ENCODE results near the gene TAF4B. TPM values are rescaled to one million over a fixed set of nuclear protein-coding genes. Genes with fewer than 3 reads are reported as not detected.

Gene TAF4B
- polyA plus RNA-seq, 1 of the 3 experiments (the other 2 are of a cell fraction), result 1.3 TPM

DNA sequence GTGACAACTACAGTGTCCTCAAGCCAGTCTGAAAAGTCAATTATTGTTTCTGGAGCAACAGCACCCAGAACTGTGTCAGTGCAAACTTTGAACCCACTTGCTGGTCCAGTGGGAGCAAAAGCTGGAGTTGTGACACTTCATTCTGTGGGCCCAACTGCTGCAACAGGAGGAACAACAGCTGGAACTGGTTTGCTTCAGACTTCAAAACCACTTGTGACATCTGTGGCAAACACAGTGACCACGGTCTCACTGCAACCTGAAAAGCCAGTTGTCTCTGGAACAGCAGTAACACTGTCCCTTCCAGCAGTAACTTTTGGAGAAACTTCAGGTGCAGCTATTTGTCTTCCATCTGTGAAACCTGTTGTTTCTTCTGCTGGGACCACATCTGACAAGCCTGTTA lies 59.8 kb downstream of the TAF4B start:
- no peak for TF ChIP-seq GABPA (IDR thresholded peaks at IDR 0.05; ENCODE audit: low read depth)
- no peak for TF ChIP-seq NRF1 (IDR thresholded peaks at IDR 0.05; ENCODE audit: low read depth, low read length)
- TF ChIP-seq TAF1 (IDR thresholded peaks at IDR 0.05; ENCODE audit: borderline replicate concordance, low read depth, low read length), result no peak
- TF ChIP-seq, protein P1, sequence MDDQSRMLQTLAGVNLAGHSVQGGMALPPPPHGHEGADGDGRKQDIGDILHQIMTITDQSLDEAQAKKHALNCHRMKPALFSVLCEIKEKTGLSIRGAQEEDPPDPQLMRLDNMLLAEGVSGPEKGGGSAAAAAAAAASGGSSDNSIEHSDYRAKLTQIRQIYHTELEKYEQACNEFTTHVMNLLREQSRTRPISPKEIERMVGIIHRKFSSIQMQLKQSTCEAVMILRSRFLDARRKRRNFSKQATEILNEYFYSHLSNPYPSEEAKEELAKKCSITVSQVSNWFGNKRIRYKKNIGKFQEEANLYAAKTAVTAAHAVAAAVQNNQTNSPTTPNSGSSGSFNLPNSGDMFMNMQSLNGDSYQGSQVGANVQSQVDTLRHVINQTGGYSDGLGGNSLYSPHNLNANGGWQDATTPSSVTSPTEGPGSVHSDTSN (IDR thresholded peaks at IDR 0.05), result no peak
- no peak for TF ChIP-seq TCF12 (IDR thresholded peaks at IDR 0.05)
- no peak for TF ChIP-seq EZH2phosphoT487 (IDR thresholded peaks at IDR 0.05; ENCODE audit: borderline replicate concordance, low read depth)
- TF ChIP-seq, protein P2, sequence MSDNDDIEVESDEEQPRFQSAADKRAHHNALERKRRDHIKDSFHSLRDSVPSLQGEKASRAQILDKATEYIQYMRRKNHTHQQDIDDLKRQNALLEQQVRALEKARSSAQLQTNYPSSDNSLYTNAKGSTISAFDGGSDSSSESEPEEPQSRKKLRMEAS (IDR thresholded peaks at IDR 0.05; ENCODE audit: low read depth), result no peak
- TF ChIP-seq RFX5 (IDR thresholded peaks at IDR 0.05; ENCODE audit: low read length), result no peak
- no peak for TF ChIP-seq FOXM1 (IDR thresholded peaks at IDR 0.05; ENCODE audit: low read depth)
- TF ChIP-seq, protein P3, sequence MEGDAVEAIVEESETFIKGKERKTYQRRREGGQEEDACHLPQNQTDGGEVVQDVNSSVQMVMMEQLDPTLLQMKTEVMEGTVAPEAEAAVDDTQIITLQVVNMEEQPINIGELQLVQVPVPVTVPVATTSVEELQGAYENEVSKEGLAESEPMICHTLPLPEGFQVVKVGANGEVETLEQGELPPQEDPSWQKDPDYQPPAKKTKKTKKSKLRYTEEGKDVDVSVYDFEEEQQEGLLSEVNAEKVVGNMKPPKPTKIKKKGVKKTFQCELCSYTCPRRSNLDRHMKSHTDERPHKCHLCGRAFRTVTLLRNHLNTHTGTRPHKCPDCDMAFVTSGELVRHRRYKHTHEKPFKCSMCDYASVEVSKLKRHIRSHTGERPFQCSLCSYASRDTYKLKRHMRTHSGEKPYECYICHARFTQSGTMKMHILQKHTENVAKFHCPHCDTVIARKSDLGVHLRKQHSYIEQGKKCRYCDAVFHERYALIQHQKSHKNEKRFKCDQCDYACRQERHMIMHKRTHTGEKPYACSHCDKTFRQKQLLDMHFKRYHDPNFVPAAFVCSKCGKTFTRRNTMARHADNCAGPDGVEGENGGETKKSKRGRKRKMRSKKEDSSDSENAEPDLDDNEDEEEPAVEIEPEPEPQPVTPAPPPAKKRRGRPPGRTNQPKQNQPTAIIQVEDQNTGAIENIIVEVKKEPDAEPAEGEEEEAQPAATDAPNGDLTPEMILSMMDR (IDR thresholded peaks at IDR 0.05), result no peak
- TF ChIP-seq GATA2 (CRISPR knock-in tag; IDR thresholded peaks at IDR 0.05), result no peak
- TF ChIP-seq FOSL2 (IDR thresholded peaks at IDR 0.05; ENCODE audit: borderline replicate concordance, low read depth), result no peak
- TF ChIP-seq, protein P4, sequence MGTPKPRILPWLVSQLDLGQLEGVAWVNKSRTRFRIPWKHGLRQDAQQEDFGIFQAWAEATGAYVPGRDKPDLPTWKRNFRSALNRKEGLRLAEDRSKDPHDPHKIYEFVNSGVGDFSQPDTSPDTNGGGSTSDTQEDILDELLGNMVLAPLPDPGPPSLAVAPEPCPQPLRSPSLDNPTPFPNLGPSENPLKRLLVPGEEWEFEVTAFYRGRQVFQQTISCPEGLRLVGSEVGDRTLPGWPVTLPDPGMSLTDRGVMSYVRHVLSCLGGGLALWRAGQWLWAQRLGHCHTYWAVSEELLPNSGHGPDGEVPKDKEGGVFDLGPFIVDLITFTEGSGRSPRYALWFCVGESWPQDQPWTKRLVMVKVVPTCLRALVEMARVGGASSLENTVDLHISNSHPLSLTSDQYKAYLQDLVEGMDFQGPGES (IDR thresholded peaks at IDR 0.05; ENCODE audit: low read depth, low read length), result no peak
- no peak for TF ChIP-seq RCOR1 (IDR thresholded peaks at IDR 0.05; ENCODE audit: low read length)
- no peak for TF ChIP-seq SMC3 (IDR thresholded peaks at IDR 0.05; ENCODE audit: low read depth, low read length)
- no peak for DNase-seq
- H4K20me1 ChIP-seq (ENCODE audit: insufficient read depth), result no peaks in the 10 kb centered on the region
- no peak overlapping the region for H2AFZ ChIP-seq (ENCODE audit: low read depth)
- ChIA-PET CTCF (no interaction called here), POLR2A (no interaction called here)
- H3K4me3 ChIP-seq (ENCODE audit: low read depth in 2 of 2, low read length in 1 of 2), result no peak overlapping the region
- no peaks in the 10 kb centered on the region for H3K4me1 ChIP-seq (ENCODE audit: control insufficient read depth in 1 of 2, insufficient read depth in 2 of 2, low read depth in 1 of 2, low read length in 1 of 2)
- H3K4me2 ChIP-seq, result no peak overlapping the region
- no peaks in the 10 kb centered on the region for H3K79me2 ChIP-seq (ENCODE audit: insufficient read depth)
- H3K9me2 ChIP-seq, result no peaks in the 10 kb centered on the region
- H3K9me3 ChIP-seq, result no peaks in the 10 kb centered on the region
- H3K27me3 ChIP-seq (ENCODE audit: insufficient read depth), result no peaks in the 10 kb centered on the region
- 86% methylated on average over 1 of the region's 1 CpG for WGBS (ENCODE audit: low lambda C conversion rate)
- H3K36me3 ChIP-seq (replicated peaks in 1 of 2; ENCODE audit: control insufficient read depth in 1 of 2, insufficient read depth in 2 of 2, low read length in 1 of 2), result no peaks in the 10 kb centered on the region
- no peak overlapping the region for H3K9ac ChIP-seq
- H3K27ac ChIP-seq (ENCODE audit: low read depth in 2 of 2, low read length in 1 of 2), result no peak overlapping the region
- H3F3A ChIP-seq (replicated peaks; ENCODE audit: insufficient read depth), result no peaks in the 10 kb centered on the region

Measured in SK-N-SH (cell line).